GM21576 (cell line): Measurements from ENCODE around the gene PARD3B.

Experiments
- ATAC-seq: cut with Tn5 transposase; IDR thresholded peaks from one replicate; pipeline ENCODE4 v1.9.1; 2021; ENCODE audit warnings: mild to moderate bottlenecking, moderate library complexity; ENCODE audit not compliant: unreplicated experiment

PARD3B gene

DNA sequence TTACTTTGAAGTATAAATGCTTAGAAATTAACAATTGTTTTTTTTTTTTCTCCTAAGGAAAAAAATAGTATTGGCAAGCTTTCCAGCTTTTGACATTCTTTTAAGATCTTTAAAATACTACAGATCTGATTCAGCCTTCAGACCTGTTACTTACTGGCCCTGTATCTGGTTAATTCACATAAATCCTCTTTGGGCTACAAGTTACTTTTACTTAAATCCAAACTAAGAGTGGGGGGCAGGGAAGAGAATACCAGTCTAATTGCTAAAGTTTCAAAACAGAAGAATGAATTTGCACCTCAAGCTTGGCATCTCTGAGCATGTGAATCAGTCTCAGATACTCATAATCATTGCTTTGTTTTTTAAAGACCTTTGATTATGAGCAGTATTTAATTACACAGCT lies 386.3 kb downstream of the PARD3B start:
- ATAC-seq: no peak

- ATAC-seq: no peak
Observed at GRCh38 chr2:204933735-204934374, 388.6 kb downstream of the PARD3B start.

GRCh38 chr2:204944927-204945326 lies 399.7 kb downstream of the PARD3B start:
- no peak for ATAC-seq

GRCh38 chr2:204945376-204945775 lies 400.1 kb downstream of the PARD3B start:
- no peak for ATAC-seq

GRCh38 chr2:204946892-204947291 lies 401.6 kb downstream of the PARD3B start:
- no peak for ATAC-seq

DNA sequence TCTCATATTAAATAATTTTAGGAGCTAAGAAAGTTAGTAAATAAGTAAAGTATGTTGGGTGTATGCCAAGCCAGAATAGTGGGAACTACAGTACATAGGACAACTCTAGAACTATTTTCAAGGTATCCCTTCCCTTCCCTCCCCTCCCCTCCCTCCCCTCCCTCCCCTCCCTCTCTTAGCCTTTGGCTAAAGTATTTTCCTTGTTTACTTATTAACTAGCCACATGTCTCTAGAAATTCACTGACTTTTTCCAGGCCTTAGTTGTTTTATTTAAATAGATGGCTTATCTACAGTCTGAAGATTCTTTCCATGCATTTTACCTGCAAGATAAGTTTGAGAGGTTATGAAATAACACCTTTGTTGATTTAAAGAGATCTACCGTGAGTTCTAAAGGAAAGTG lies 402.1 kb downstream of the PARD3B start:
- no peak for ATAC-seq

DNA sequence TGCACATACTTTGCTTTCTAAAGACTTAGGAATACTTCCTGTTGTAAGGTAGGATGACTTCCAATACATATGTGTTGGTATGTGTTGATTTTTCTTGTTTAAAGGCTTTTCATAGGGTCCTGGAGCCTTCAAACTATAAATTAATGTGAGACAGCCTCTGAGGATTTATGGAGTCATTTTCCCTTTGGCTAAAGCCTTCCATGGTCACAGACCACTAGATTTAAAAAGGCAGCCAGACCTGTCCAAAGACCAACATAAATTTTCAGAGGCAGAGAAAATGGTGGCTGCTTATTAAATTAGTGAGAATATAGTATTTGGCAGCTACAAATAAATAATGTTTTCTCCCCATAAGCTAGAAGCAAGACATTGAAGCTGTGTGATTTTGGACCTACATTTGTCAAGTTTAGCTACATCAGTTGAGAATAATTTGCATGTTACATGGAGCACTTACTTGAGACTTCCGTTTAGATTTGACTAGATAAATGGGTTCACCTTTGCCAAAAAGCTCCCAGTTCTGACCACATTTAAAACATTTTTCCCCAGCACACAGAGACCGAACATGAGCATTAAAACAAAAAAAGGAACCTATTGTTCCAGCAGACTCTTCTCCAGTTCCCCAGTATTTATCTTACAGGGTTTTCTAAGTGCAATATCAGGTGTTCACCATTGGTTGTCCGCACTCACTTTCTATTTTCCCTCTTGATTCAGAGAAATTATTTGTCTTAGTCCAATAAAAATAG lies 402.9 kb downstream of the PARD3B start:
- no peak for ATAC-seq

DNA sequence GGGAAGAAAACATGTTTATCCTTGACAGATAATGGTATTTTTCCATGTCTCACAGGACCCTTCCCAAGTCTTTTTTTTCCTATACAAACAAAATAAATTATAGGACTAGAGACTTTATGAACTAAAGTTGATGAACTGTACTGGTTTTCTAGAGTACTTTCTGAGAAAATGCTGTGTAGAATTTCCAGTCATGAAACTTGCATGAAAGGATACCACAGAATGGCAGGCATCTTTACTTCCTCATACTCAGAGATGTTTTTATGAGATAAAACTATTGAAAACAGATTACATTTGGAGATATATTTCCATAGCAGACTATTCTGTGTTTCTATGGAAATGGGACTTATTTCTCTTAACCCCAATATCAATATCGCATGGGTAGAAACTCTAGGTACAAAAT lies 403.5 kb downstream of the PARD3B start:
- no peak for ATAC-seq

DNA sequence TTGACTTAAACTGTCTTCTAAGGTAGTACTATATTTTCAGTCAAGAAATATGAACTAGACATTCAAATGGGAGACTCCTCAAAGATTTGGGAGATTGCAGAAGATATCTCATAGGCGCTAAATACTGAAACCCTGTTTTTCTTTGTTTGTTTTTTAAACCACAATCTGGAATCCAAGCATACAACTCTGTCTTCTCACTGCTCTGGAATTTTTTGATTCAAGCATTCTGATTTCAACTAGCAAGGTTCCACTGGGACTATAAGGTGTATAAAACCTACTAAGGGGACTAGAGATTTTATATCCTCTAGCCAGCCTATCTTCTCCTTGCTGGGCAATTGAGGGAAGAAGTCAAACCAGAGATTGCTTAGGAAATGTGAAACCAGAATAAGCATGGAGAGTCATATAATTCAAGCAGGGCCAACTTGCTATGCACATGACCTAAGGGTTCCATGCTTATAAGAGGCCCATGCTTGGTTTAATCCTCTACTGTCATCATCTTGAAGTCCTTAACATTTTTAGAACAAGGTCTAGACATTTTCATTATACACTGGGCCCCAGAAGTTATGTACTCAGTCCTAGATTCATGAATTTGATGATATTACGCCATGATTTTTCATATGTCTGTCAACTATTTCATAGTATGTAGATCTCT lies 405.5 kb downstream of the PARD3B start:
- no peak for ATAC-seq

GRCh38 chr2:204958371-204958770 lies 413.1 kb downstream of the PARD3B start:
- no peak for ATAC-seq

DNA sequence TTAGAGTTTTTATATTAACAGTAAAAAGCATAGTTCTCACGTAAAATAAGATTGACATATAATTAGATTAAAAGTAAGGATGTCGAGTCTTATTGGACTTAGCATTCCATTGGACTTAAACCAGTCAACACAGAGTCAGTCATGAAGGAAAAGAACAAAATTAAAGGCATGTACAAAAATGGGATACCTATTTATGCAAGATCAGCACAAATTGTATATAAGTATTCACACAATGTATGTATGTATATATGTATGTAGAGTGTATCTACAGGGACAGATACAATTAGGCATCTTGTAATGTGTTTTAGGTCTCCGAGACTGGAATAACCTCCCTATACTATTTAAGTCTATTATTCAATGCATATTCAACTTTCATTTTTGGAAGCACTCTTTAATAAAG lies 419.1 kb downstream of the PARD3B start:
- ATAC-seq: no peak

DNA sequence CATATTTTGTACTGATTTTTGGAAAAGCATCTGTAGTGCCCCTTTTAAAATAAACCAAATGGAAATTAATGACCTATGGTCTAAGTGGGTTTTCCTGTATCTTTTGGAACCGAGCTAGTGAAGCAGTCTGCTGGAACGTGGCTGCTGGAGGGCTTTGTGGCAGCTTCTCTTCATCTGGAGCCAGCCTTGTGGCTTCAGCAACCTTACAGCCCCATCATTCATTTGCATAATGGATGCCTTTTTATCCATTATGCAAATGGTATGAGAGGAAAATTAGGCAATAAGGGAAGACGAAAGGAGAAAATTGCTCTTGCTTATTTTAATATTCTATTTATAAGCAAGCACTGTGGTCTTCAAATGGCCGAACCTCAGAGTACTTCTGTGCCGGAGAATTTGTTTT lies 421.0 kb downstream of the PARD3B start:
- no peak for ATAC-seq

DNA sequence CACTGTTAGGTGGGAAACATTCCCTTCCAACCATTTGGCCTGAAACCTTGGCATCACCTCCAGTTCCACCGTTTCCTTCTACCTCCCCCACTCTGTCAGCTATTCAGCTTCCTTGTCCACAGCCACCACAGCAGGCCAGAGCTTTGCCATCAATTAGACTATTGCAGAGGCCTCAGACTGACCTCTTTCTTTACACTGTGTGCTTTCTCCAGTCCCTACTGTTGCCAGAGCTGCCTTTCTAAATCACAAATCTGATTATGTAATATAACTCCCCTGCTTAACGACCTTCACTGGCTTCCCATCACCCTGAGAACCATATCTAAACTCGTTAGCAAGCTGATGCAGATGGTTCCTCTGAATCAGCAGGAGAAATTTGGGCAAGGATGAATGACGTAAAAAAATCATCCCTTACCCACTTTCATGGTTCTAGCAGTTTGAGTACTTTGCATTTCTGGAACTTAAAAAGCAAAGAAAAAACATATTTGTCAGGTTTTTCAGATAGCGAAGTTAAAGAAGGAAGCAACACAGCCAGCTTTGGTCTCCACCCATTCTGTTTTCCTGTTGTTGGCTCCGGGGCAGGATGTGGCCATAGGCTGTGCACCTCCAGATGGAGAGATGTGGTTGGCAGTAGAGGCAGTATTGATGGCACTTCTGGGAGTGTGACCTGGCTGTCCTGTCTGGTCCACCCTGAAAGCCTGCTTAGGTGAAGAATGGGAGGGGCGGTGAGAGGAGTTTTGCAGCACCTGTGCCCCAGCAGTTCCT lies 422.1 kb downstream of the PARD3B start:
- no peak for ATAC-seq

DNA sequence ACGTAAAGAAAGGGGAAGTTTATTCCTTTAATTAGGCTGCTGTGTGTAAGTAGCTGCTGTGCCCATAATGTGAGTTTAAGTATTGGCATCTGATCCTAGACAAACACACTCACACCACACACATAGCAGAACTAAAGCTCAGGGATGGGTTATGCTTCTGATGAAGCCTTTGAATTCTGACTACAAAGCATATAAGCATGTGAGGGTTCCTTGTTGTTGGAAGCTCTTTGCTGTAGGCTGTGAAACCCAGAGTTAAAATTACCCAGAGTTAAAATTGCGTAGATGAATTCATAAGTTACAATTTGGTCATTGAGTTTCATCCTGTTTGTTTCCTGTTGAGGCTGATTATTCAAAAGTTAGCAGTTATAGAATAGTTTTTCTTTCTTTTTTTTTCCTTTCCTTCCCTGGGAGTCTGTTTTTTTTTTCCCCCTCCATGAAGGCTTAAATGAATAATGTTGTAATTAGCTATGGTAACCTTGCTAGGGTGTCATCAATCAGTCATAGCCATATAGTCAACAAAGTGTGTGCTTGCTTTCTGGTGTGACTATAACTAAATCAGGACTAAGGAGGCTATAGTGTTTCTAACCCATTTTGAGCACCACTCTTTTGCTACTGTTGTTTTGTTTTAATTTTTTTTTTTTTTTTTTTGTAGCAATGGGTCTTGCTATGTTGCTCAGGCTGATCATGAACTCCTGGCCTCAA lies 426.1 kb downstream of the PARD3B start:
- ATAC-seq: no peak

DNA sequence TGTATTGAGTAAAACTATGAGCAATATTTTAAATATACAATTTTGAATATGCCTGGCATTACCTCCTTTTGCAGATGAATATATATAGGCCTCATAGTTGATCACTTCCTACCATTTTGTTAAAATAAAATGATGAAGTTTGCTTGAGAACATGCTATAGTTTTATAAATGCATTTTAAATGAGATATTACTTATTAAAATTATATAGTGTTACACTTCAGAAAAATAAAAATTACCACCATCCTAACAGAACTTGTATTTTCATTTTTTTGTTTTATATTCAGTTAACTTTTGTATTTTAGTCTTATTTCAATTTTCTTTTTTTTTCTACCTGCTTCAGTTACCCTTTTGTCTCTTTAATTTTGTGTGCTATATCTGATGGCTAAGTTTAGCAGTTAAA lies 426.9 kb downstream of the PARD3B start:
- no peak for ATAC-seq

- no peak for ATAC-seq
Observed at GRCh38 chr2:204972606-204973336, 427.5 kb downstream of the PARD3B start.

DNA sequence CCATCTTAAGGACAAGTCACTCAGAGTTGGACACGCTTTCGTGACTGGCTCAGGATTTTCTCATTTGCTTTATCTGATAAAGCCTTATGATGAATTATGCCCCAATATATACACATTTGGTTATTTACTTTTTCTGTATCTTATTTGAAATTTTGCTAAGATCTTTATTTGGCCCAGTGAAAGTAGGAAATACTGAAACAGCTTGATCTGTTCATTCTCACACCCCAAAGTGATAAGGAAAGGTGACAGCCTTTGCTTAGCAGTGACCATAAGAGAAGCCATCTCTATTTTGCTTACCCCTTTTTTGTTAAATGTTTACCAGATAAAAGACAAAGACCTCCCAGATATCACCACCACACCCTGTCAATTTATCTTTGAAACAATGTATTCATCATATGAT lies 428.3 kb downstream of the PARD3B start:
- ATAC-seq: no peak

- ATAC-seq: no peak
Observed at GRCh38 chr2:204974487-204974886, 429.2 kb downstream of the PARD3B start.

DNA sequence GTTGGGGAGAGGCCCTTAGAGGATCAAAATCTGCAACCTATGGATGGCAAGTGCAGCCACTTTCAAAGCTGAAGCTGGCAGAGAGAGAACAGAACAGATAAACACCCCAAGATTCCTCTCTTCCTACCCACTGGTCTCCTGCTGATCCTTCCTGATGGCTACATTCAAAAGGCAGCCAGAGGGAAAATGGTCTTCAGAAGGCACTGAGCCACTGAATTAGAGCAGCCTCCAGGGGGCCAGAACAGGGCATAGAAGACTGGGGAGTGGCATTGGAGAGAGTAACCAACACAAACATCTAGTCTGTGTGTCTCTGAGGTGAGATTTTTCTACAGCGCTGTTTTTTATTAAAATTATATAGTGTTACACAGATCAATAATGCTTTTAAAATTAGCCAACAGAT lies 432.6 kb downstream of the PARD3B start:
- ATAC-seq: no peak

GRCh38 chr2:204982303-204982702 lies 437.0 kb downstream of the PARD3B start:
- ATAC-seq: no peak
